GM23338 (cell line): ENCODE measurements around the gene GTF2F1. TPM values are rescaled to one million over a fixed set of nuclear protein-coding genes. Genes with fewer than 3 reads are reported as not detected.
"Not testable (repeated sequence)": the region's sequence is repeated elsewhere in the genome, so short reads cannot be mapped to it uniquely, and the experiment has no call there.

ENCODE experiments used
- ATAC-seq: fragments of 200-7000 bp; cut with Tn5 transposase; 3 replicates; pipeline ENCODE4 v1.9.1; 2020
- DNase-seq: peaks from one replicate; pipeline ENCODE4 v3.0.0-alpha.2; 2015; ENCODE audit warnings: low spot score
- H2AFZ ChIP-seq: fragments of 200-600 bp; sonication (generic); 2 replicates; pipeline ENCODE4 v1.8.0; 2016; ENCODE audit warnings: antibody characterized with exemption, mild to moderate bottlenecking, moderate library complexity
- H3F3A ChIP-seq: fragments of 200-600 bp; sonication (generic); replicated peaks from 2 replicates; pipeline ENCODE4 v1.8.0; 2017; ENCODE audit warnings: antibody characterized with exemption, mixed run types, low read depth
- H3K27ac ChIP-seq: fragments of 200-600 bp; sonication (generic); 2 replicates; pipeline ENCODE4 v1.6.1; 2016; ENCODE audit warnings: low read depth
- H3K27me3 ChIP-seq: fragments of 200-600 bp; sonication (generic); 2 replicates; pipeline ENCODE4 v1.8.0; 2016; ENCODE audit warnings: mild to moderate bottlenecking, mixed run types, moderate library complexity; ENCODE audit not compliant: insufficient read depth
- H3K36me3 ChIP-seq: fragments of 200-600 bp; sonication (generic); 2 replicates; pipeline ENCODE4 v1.8.0; 2016; ENCODE audit warnings: mild to moderate bottlenecking; ENCODE audit not compliant: insufficient read depth
- H3K4me1 ChIP-seq: fragments of 200-600 bp; sonication (generic); 2 replicates; pipeline ENCODE4 v1.8.0; 2016; ENCODE audit warnings: mild to moderate bottlenecking, moderate library complexity; ENCODE audit not compliant: insufficient read depth
- H3K4me2 ChIP-seq: fragments of 200-600 bp; sonication (generic); 2 replicates; pipeline ENCODE4 v1.7.1; 2017; ENCODE audit warnings: mixed run types
- H3K4me3 ChIP-seq: fragments of 200-600 bp; sonication (generic); 2 replicates; pipeline ENCODE4 v1.6.1; 2016; ENCODE audit warnings: mixed run types
- H3K79me2 ChIP-seq: fragments of 200-600 bp; sonication (generic); replicated peaks from 2 replicates; pipeline ENCODE4 v1.8.0; 2017; ENCODE audit warnings: mild to moderate bottlenecking; ENCODE audit not compliant: insufficient read depth
- H3K9me2 ChIP-seq: fragments of 200-600 bp; sonication (generic); 2 replicates; pipeline ENCODE4 v1.8.0; 2017; ENCODE audit not compliant: insufficient read depth
- H4K20me1 ChIP-seq: fragments of 200-600 bp; sonication (generic); replicated peaks from 2 replicates; pipeline ENCODE4 v1.8.0; 2017; ENCODE audit warnings: mild to moderate bottlenecking; ENCODE audit not compliant: insufficient read depth
- H3K27ac Mint-ChIP-seq: 2 replicates; pipeline ENCODE4 v1.8.0; 2020; ENCODE audit warnings: inconsistent platforms, mild to moderate bottlenecking, moderate library complexity, mixed read lengths
- H3K27me3 Mint-ChIP-seq: 3 replicates; pipeline ENCODE4 v1.8.0; 2022; ENCODE audit warnings: low read depth, mild to moderate bottlenecking, moderate library complexity, mixed read lengths, inconsistent platforms; ENCODE audit not compliant: insufficient read depth, poor library complexity
- H3K36me3 Mint-ChIP-seq: 3 replicates; pipeline ENCODE4 v1.8.0; 2021; ENCODE audit warnings: low read depth, mild to moderate bottlenecking, inconsistent platforms, moderate library complexity, mixed read lengths
- H3K4me1 Mint-ChIP-seq: 3 replicates; pipeline ENCODE4 v1.8.0; 2020; ENCODE audit warnings: mild to moderate bottlenecking, inconsistent platforms, mixed read lengths
- H3K4me3 Mint-ChIP-seq: 3 replicates; pipeline ENCODE4 v1.8.0; 2021; ENCODE audit warnings: moderate library complexity, mild to moderate bottlenecking, inconsistent platforms, mixed read lengths
- H3K9me3 Mint-ChIP-seq: 3 replicates; pipeline ENCODE4 v1.8.0; 2020; ENCODE audit warnings: moderate library complexity, mild to moderate bottlenecking, inconsistent platforms, mixed read lengths
- CTCF ChIP-seq, 2 experiments: fragments of 200-600 bp in 1 of 2; sonication (generic) in 1 of 2; conservative IDR thresholded peaks; 2 replicates each; pipeline versions ENCODE4 v1.5.1 to v1.6.1; 2016 to 2017; ENCODE audit warnings: antibody characterized with exemption in 2 of 2, low read depth in 2 of 2, mild to moderate bottlenecking in 2 of 2, moderate library complexity in 1 of 2
- EZH2 ChIP-seq: fragments of 200-600 bp; sonication (generic); IDR thresholded peaks from one replicate; pipeline ENCODE4 v1.8.0; 2017; ENCODE audit warnings: antibody characterized with exemption, mild to moderate bottlenecking, low read depth; ENCODE audit not compliant: unreplicated experiment
- JUNB ChIP-seq: IDR thresholded peaks from one replicate; pipeline ENCODE4 v1.6.1; 2016; ENCODE audit warnings: antibody characterized with exemption; ENCODE audit not compliant: unreplicated experiment
- NANOG ChIP-seq: IDR thresholded peaks from 2 replicates; pipeline ENCODE4 v1.6.1; 2016; ENCODE audit warnings: antibody characterized with exemption, borderline replicate concordance
- polyA plus RNA-seq: library from polyadenylated mRNA; unstranded; fragments of >200 nt; fragmentation: Nextera tagmentation; extraction: Ambion mirVana; gene quantifications from 2 replicates; pipeline ENCODE4 v1.2.1, GENCODE V29; 2016
- total RNA-seq: library from RNA; depleted of rRNA; stranded (reverse); fragments of >200 nt; shearing (Covaris generic); gene quantifications from 2 replicates; pipeline ENCODE4 v1.2.3, GENCODE V29; 2014
- TF ChIP-seq, protein P1 (sequence below): IDR thresholded peaks from 2 replicates; pipeline ENCODE4 v1.6.1; 2016; ENCODE audit warnings: antibody characterized with exemption
- TF ChIP-seq, protein P2 (sequence below): IDR thresholded peaks from one replicate; pipeline ENCODE4 v1.6.1; 2018; ENCODE audit warnings: antibody characterized with exemption; ENCODE audit not compliant: unreplicated experiment

GTF2F1 gene
- total and polyA plus RNA-seq, 2 experiments from 2014 or later, result 62.1 to 65.5 TPM

DNA sequence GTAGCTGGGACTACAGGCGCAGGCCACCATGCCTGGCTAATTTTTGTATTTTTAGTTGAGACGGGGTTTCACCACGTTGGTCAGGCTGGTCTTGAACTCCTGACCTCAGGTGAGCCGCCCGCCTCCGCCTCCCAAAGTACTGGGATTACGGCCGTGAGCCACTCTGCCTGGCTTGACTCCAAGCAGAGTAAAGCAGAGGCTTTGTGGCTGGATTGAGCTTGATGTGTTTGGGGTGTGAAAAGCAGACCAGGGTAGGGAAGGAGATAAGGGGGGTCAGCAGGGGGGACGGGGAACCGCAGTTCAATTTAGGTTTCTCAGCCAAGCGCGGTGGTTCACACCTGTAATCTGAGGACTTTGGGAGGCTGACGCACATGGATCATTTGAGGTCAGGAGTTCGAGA, 35.8 kb downstream of the GTF2F1 start:
- H3F3A ChIP-seq, result no peaks in the 10 kb centered on the region
- Mint-ChIP-seq H3K9me3 (peaks cover 35% of the 10 kb centered on the region), H3K4me1 (0 out of 3 replicates have a peak, but pooled peaks cover under 1% of the 10 kb centered on the region), H3K27me3 (no peaks in the 10 kb centered on the region), H3K4me3 (no peak overlapping the region), H3K36me3 (no peaks in the 10 kb centered on the region), H3K27ac (no peak overlapping the region)
- H3K36me3 ChIP-seq, result no peaks in the 10 kb centered on the region
- no peaks in the 10 kb centered on the region; the same call in 1 of the 2 replicates for H3K4me1 ChIP-seq
- H3K4me2 ChIP-seq, result no peak overlapping the region
- no peaks in the 10 kb centered on the region for H3K79me2 ChIP-seq
- H3K9me2 ChIP-seq, result no peaks in the 10 kb centered on the region
- no peak overlapping the region for H3K4me3 ChIP-seq
- no peak overlapping the region for H3K27ac ChIP-seq
- H3K27me3 ChIP-seq, result no peaks in the 10 kb centered on the region
- DNase-seq (no peak), ATAC-seq (no peak)
- TF ChIP-seq JUNB (no peak), EZH2 (no peak)
- no peak overlapping the region for H2AFZ ChIP-seq
- no peaks in the 10 kb centered on the region for H4K20me1 ChIP-seq

DNA sequence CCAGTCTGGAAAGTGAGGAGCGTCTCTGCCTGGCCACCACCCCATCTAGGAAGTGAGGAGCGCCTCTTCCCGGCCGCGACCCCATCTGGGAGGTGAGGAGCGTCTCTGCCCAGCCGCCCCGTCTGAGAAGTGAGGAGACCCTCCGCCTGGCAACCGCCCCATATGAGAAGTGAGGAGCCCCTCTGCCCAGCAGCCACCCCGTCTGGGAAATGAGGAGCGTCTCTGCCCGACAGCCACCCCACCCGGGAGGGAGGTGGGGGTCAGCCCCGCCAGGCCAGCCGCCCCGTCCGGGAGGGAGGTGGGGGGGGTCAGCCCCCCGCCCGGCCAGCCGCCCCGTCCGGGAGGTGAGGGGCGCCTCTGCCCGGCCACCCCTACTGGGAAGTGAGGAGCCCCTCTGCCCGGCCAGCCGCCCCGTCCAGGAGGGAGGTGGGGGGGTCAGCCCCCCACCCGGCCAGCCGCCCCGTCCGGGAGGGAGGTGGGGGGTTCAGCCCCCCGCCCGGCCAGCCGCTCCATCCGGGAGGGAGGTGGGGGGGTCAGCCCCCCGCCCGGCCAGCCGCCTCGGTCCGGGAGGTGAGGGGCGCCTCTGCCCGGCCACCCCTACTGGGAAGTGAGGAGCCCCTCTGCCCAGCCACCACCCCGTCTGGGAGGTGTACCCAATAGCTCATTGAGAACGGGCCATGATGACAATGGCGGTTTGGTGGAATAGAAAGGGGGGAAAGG, 37.5 kb downstream of the GTF2F1 start:
- not testable (repeated sequence) for DNase-seq, H3K36me3 ChIP-seq, H3F3A ChIP-seq, H3K79me2 ChIP-seq, H4K20me1 ChIP-seq, H3K27ac ChIP-seq, H3K27me3 Mint-ChIP-seq, H3K4me3 Mint-ChIP-seq, H3K36me3 Mint-ChIP-seq, H2AFZ ChIP-seq, H3K27ac Mint-ChIP-seq, H3K4me2 ChIP-seq, ATAC-seq, H3K4me1 Mint-ChIP-seq, H3K9me2 ChIP-seq, H3K27me3 ChIP-seq, H3K4me3 ChIP-seq, H3K4me1 ChIP-seq
- peaks cover 44% of the 10 kb centered on the region for H3K9me3 Mint-ChIP-seq

GRCh38 chr19:6354098-6354674, 38.8 kb downstream of the GTF2F1 start:
- H3K79me2 ChIP-seq, result no peaks in the 10 kb centered on the region
- no peak overlapping the region for H3K4me2 ChIP-seq
- no peaks in the 10 kb centered on the region for H3F3A ChIP-seq
- TF ChIP-seq CTCF (conservative IDR thresholded peaks at IDR 0.05; ENCODE audit: low read depth in 2 of 2) (peak; percentile 43 to 53), NANOG (no peak)
- TF ChIP-seq, protein P1, sequence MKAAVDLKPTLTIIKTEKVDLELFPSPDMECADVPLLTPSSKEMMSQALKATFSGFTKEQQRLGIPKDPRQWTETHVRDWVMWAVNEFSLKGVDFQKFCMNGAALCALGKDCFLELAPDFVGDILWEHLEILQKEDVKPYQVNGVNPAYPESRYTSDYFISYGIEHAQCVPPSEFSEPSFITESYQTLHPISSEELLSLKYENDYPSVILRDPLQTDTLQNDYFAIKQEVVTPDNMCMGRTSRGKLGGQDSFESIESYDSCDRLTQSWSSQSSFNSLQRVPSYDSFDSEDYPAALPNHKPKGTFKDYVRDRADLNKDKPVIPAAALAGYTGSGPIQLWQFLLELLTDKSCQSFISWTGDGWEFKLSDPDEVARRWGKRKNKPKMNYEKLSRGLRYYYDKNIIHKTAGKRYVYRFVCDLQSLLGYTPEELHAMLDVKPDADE, result no peak
- TF ChIP-seq, protein P2, sequence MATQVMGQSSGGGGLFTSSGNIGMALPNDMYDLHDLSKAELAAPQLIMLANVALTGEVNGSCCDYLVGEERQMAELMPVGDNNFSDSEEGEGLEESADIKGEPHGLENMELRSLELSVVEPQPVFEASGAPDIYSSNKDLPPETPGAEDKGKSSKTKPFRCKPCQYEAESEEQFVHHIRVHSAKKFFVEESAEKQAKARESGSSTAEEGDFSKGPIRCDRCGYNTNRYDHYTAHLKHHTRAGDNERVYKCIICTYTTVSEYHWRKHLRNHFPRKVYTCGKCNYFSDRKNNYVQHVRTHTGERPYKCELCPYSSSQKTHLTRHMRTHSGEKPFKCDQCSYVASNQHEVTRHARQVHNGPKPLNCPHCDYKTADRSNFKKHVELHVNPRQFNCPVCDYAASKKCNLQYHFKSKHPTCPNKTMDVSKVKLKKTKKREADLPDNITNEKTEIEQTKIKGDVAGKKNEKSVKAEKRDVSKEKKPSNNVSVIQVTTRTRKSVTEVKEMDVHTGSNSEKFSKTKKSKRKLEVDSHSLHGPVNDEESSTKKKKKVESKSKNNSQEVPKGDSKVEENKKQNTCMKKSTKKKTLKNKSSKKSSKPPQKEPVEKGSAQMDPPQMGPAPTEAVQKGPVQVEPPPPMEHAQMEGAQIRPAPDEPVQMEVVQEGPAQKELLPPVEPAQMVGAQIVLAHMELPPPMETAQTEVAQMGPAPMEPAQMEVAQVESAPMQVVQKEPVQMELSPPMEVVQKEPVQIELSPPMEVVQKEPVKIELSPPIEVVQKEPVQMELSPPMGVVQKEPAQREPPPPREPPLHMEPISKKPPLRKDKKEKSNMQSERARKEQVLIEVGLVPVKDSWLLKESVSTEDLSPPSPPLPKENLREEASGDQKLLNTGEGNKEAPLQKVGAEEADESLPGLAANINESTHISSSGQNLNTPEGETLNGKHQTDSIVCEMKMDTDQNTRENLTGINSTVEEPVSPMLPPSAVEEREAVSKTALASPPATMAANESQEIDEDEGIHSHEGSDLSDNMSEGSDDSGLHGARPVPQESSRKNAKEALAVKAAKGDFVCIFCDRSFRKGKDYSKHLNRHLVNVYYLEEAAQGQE, result no peak
- H2AFZ ChIP-seq, result no peak overlapping the region
- Mint-ChIP-seq H3K9me3 (peaks cover 47% of the 10 kb centered on the region), H3K36me3 (no peaks in the 10 kb centered on the region), H3K4me1 (no peaks in the 10 kb centered on the region), H3K4me3 (no peak overlapping the region), H3K27ac (no peak overlapping the region), H3K27me3 (no peaks in the 10 kb centered on the region)
- H3K27ac ChIP-seq, result no peak overlapping the region
- H3K4me1 ChIP-seq, result no peaks in the 10 kb centered on the region
- H4K20me1 ChIP-seq, result no peaks in the 10 kb centered on the region
- DNase-seq (peak; percentile 35), ATAC-seq (no peak)
- H3K27me3 ChIP-seq, result no peaks in the 10 kb centered on the region
- no peak overlapping the region for H3K4me3 ChIP-seq
- no peaks in the 10 kb centered on the region for H3K36me3 ChIP-seq
- no peaks in the 10 kb centered on the region for H3K9me2 ChIP-seq
